Heart left ventricle (tissue), 16 donors: ENCODE data around the gene TUBA4A. TPM values are rescaled to one million over a fixed set of nuclear protein-coding genes. Genes with fewer than 3 reads are reported as not detected.
A peak's percentile ranks its signal among the peaks of the same experiment; 100 is the strongest.

Experiments
- ATAC-seq, 4 donors: fragments of 200-7000 bp; cut with Tn5 transposase; one replicate each; pipeline ENCODE4 v1.9.1; 2020 to 2022; ENCODE audit warnings: moderate library complexity in 4 of 4, mild to moderate bottlenecking in 3 of 4, moderate number of reproducible peaks in 1 of 4
- DNase-seq, 5 donors: peaks; one replicate each; pipeline ENCODE4 v3.0.0-alpha.2; 2020
- H3K27ac ChIP-seq, 12 donors: fragments of 200-600 bp; sonication (generic) in 4 of 12; one replicate each; pipeline versions ENCODE4 v1.5.0 to v1.8.0; 2016 to 2022; ENCODE audit warnings: mild to moderate bottlenecking in 2 of 12
- H3K27me3 ChIP-seq, 9 donors: fragments of 200-600 bp; sonication (generic) in 2 of 9; one replicate each; pipeline versions ENCODE4 v1.5.1 to v1.8.0; 2016 to 2022; ENCODE audit warnings: mild to moderate bottlenecking in 3 of 9
- H3K36me3 ChIP-seq, 9 donors: fragments of 200-600 bp; sonication (generic) in 2 of 9; one replicate each; pipeline versions ENCODE4 v1.5.0 to v1.8.0; 2018 to 2022; ENCODE audit warnings: mild to moderate bottlenecking in 2 of 9
- H3K4me1 ChIP-seq, 12 donors: fragments of 200-600 bp; sonication (generic) in 4 of 12; one replicate each; pipeline versions ENCODE4 v1.5.0 to v1.8.0; 2016 to 2022; ENCODE audit warnings: mild to moderate bottlenecking in 3 of 12
- H3K4me3 ChIP-seq, 12 donors: fragments of 200-600 bp; sonication (generic) in 4 of 12; one replicate each; pipeline versions ENCODE4 v1.5.0 to v1.8.0; 2017 to 2022; ENCODE audit warnings: mild to moderate bottlenecking in 9 of 12, moderate library complexity in 4 of 12
- H3K9me3 ChIP-seq, 12 donors: fragments of 200-600 bp; sonication (generic) in 4 of 12; one replicate each; pipeline versions ENCODE4 v1.5.0 to v1.8.0; 2016 to 2022; ENCODE audit warnings: mild to moderate bottlenecking in 1 of 12
- CTCF ChIP-seq, 12 donors: fragments of 200-600 bp; sonication (generic) in 4 of 12; IDR thresholded peaks; one replicate each; pipeline versions ENCODE4 v1.5.0 to v1.8.0; 2018 to 2022; ENCODE audit warnings: antibody characterized with exemption in 12 of 12, mild to moderate bottlenecking in 5 of 12
- POLR2A ChIP-seq, 2 donors: fragments of 450-650 bp; IDR thresholded peaks; one replicate each; pipeline ENCODE4 v1.6.1; 2017; ENCODE audit warnings: antibody characterized with exemption in 2 of 2, mild to moderate bottlenecking in 2 of 2, moderate library complexity in 2 of 2
- WGBS, 4 donors: extraction: QIAGEN DNeasy Blood & Tissue Kit in 2 of 4; methylation state at CpG; one replicate each; pipeline versions ENCODE4 v1.1.5 to v1.1.7; 2013 to 2018; 5-methylcytosine and 5-hydroxymethylcytosine counted together
- intact Hi-C, 10 donors: fragments of 100-400 bp; cut with DNase I; formaldehyde crosslinking; loops; one replicate each; pipeline versions ENCODE4 v1.11.1 to v1.14.2; 2022
- polyA plus RNA-seq, 2 donors: library from polyadenylated mRNA; stranded (reverse); fragments of 200-250 nt; gene quantifications; one replicate each; pipeline ENCODE4 v1.2.3, GENCODE V29; 2013
- total RNA-seq, 9 donors: library from RNA; depleted of rRNA in 2 of 9; stranded (reverse); fragments of >200 nt in 2 of 9; fragmentation: NEBNext Ultra II Directional in 3 of 9; extraction: Animal tissue kit (Norgen Biotek cat#: 25700) in 3 of 9; gene quantifications; one replicate each; pipeline versions ENCODE4 v1.1.0 to v1.2.4, GENCODE V29; 2016 to 2023
- donor health status: ischemic (EF 13 %, LVEDD 7.1; RV severe dilation, severe dysfunction).
- donor health status: healthy with polysubstance abuse.
- donor health status: DM: no; HTN: yes; CAD: no.
- donor health status: DM: no; HTN: no; CAD: no.
- donor health status: ischemic (EF 25% LVEDD 6.9; RV normal size, moderate dysfunction).
- donor health status: ischemic (EF 25% LVEDD 5.7; RV mildly dilated, moderate dysfunction).
- donor health status: healthy.
- donor health status: DM: yes; HTN: yes; CAD: no.
- donor health status: ischemic (EF 35%, LVEDD 5.7; RV mildly dilated, moderate dysfunction).
- donor health status: nonischemic (EF 11% LVEDD 7.7; RV severe dilation, severe dysfunction).
- donor health status: DM: yes; HTN: yes; CAD: no.
- donor health status: PGD.
- donor health status: ischemic (EF 29% LVEDD 5.4; RV normal size, mild dysfunction).
- donor health status: nonischemic (EF 23%, LVEDD 6.1; RV moderate dilation, normal function).

TUBA4A gene
- total and polyA plus RNA-seq, 11 donors, result 137 to 381 (median 193) TPM

DNA sequence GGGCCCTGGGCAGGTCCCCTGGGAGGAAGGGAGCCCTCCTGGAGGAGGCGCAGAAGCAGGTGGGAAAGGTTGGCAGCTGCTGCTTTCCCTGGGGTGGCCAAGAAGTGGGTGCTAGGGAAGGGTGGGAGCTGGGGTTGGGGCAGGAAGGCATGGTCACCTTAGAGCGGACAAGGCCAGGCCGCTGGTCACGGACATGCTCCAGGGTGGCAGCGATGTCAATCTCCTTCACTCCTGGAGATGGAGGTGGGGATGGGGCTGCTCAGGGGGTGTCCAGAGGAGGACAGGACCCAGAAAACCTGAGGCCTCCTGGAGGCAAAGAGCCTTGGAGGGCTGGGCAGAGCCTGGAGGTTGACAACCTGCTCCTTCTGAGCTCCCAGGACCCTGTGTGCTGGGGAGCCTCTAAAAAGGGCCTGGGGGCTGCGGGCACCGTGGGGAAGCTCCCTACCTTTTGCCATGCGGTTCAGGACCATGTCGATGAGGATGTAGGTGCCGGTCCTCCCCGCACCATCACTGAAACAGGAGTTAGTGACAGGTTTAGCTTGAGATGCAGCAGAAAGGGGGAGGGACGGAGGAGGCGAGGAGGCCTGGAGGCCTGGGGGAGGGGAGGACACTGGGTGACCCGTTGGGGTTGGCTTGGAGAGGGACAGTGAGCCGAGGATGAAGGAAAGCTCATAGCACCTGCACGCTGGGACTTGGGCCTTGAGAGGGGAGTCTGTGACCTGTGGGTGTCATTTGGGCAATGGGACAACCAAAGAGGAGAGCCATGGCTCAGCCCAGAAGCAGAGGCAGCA is 36.9 kb upstream of the TUBA4A start:
- H3K27ac ChIP-seq, result peak overlapping the region in 4 of 12 donors; percentile 52 to 77 (median 73)
- intact Hi-C loops, result loop anchor here in 7 of 10 donors (5.0 to 10.0 kb wide), 6 partner anchors 43 to 236 kb away; partner anchors contain the start of genes DNPEP (in 2 of the 7), GLB1L (in 2 of the 7), STK16 (in 2 of the 7) and CNPPD1 (in 1 of the 7)
- H3K36me3 ChIP-seq, result peaks cover 0 to 11% (median 2%) of the 10 kb centered on the region in 9 donors
- H3K4me3 ChIP-seq, result no peak overlapping the region
- WGBS, 4 donors, result 85 to 87% (median 87%) methylated on average over 16 of the region's 16 CpGs
- DNase-seq (peak in 1 of 5 donors; percentile 13), ATAC-seq (no peak)
- TF ChIP-seq POLR2A (IDR thresholded peaks at IDR 0.05) (no peak), CTCF (IDR thresholded peaks at IDR 0.05) (no peak)
- H3K27me3 ChIP-seq, result no peaks in the 10 kb centered on the region
- H3K9me3 ChIP-seq, result no peaks in the 10 kb centered on the region
- H3K4me1 ChIP-seq, result peaks cover 0 to 25% (median 13%) of the 10 kb centered on the region in 12 donors

- Histone ChIP-seq H3K9me3 (no peaks in the 10 kb centered on the region), H3K4me1 (peaks cover 0 to 23% (median 9%) of the 10 kb centered on the region in 12 donors), H3K27ac (peak overlapping the region in 10 of 12 donors; percentile 13 to 77 (median 62)), H3K27me3 (no peaks in the 10 kb centered on the region), H3K4me3 (no peak overlapping the region), H3K36me3 (peaks cover 0 to 20% (median 10%) of the 10 kb centered on the region in 9 donors)
- intact Hi-C loops, result loop anchor here in 7 of 10 donors (5.0 to 10.0 kb wide), 6 partner anchors 42 to 235 kb away; partner anchors contain the start of genes DNPEP (in 2 of the 7), GLB1L (in 2 of the 7), STK16 (in 2 of the 7) and CNPPD1 (in 1 of the 7)
- ATAC-seq (peak; percentile 27 to 71 (median 65)), DNase-seq (peak in 4 of 5 donors; percentile 70 to 78 (median 74))
- TF ChIP-seq CTCF (IDR thresholded peaks at IDR 0.05), result no peak
- TF ChIP-seq POLR2A (IDR thresholded peaks at IDR 0.05), result no peak
- 47 to 56% (median 50%) methylated on average over 16 of the region's 16 CpGs for WGBS, 4 donors
Observed at GRCh38 chr2:219289537-219290361, 36.0 kb upstream of the TUBA4A start.

DNA sequence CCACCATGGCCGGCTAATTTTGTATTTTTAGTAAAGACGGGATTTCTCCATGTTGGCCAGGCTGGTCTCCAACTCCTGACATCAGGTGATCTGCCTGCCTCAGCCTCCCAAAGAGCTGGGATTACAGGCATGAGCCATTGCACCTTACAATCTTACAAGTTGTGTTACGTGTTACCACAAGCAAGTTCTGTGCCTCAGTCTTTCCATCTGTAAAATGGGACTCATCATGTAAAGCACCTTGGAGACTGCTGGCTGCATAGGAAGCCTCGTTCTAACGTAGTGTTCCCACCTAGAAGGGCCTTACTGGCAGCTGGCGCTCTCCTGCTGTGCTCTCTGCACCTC is 35.4 kb upstream of the TUBA4A start:
- intact Hi-C loops, result no loop called here
- DNase-seq, result peak in 1 of 5 donors; percentile 2

More for the DNA sequence above, 35.4 kb upstream of the TUBA4A start:
- TF ChIP-seq POLR2A (IDR thresholded peaks at IDR 0.05) (no peak), CTCF (IDR thresholded peaks at IDR 0.05) (no peak)
- peak overlapping the region in 9 of 12 donors; percentile 33 to 74 (median 49) for H3K27ac ChIP-seq
- H3K27me3 ChIP-seq, result no peaks in the 10 kb centered on the region
- no peak overlapping the region for H3K4me3 ChIP-seq
- ATAC-seq, result no peak
- H3K9me3 ChIP-seq, result no peaks in the 10 kb centered on the region
- peaks cover 0 to 25% (median 16%) of the 10 kb centered on the region in 9 donors for H3K36me3 ChIP-seq
- peaks cover 0 to 19% (median 4%) of the 10 kb centered on the region in 12 donors for H3K4me1 ChIP-seq
- WGBS, 4 donors, result 55 to 79% (median 71%) methylated on average over 6 of the region's 6 CpGs
